Liver (tissue), 9 donors: ENCODE measurements around the gene TXNDC8. TPM values are rescaled to one million over a fixed set of nuclear protein-coding genes. Genes with fewer than 3 reads are reported as not detected.

Experiments used
- DNase-seq: peaks from one replicate; pipeline ENCODE4 v3.0.0-alpha.2; 2017; ENCODE audit warnings: low spot score
- H3K27ac ChIP-seq, 2 donors: one replicate each; pipeline ENCODE4 v1.7.0; 2013; ENCODE audit warnings: inconsistent platforms in 2 of 2, low read length in 2 of 2, control low read depth in 1 of 2, low read depth in 1 of 2, mild to moderate bottlenecking in 1 of 2
- H3K27me3 ChIP-seq, 4 donors: one replicate each; pipeline versions ENCODE4 v1.6.1 to v1.7.0; 2013; ENCODE audit warnings: low read length in 3 of 4, inconsistent platforms in 1 of 4, mild to moderate bottlenecking in 1 of 4, moderate library complexity in 1 of 4; ENCODE audit not compliant: control insufficient read depth in 4 of 4, insufficient read depth in 4 of 4
- H3K36me3 ChIP-seq, 4 donors: one replicate each; pipeline versions ENCODE4 v1.6.1 to v1.7.0; 2013; ENCODE audit warnings: low read length in 3 of 4, mild to moderate bottlenecking in 3 of 4, low read depth in 1 of 4, moderate library complexity in 1 of 4; ENCODE audit not compliant: control insufficient read depth in 4 of 4, insufficient read depth in 3 of 4
- H3K4me1 ChIP-seq, 4 donors: one replicate each; pipeline versions ENCODE4 v1.6.1 to v1.7.0; 2013; ENCODE audit warnings: low read length in 3 of 4, mild to moderate bottlenecking in 3 of 4, moderate library complexity in 1 of 4; ENCODE audit not compliant: control insufficient read depth in 4 of 4, insufficient read depth in 4 of 4
- H3K4me3 ChIP-seq, 3 donors: one replicate each; pipeline versions ENCODE4 v1.6.1 to v1.7.0; 2013; ENCODE audit warnings: low read length in 3 of 3, control low read depth in 1 of 3, low read depth in 1 of 3, mild to moderate bottlenecking in 1 of 3
- H3K9ac ChIP-seq, 2 donors: one replicate each; pipeline ENCODE4 v1.7.0; 2013; ENCODE audit warnings: low read length in 2 of 2, mild to moderate bottlenecking in 2 of 2, moderate library complexity in 2 of 2, control low read depth in 1 of 2, low read depth in 1 of 2
- H3K9me3 ChIP-seq, 4 donors: one replicate each; pipeline versions ENCODE4 v1.6.1 to v1.7.0; 2013; ENCODE audit warnings: low read length in 3 of 4; ENCODE audit not compliant: control insufficient read depth in 4 of 4
- ATF3 ChIP-seq: IDR thresholded peaks from 2 replicates; pipeline ENCODE4 v1.6.1; 2016; ENCODE audit warnings: antibody characterized with exemption
- CTCF ChIP-seq: fragments of 150-350 bp; IDR thresholded peaks from 2 replicates; pipeline ENCODE4 v1.5.1; 2017; ENCODE audit warnings: improper control_type of control experiment, low read depth, low read length; ENCODE audit not compliant: missing input control
- EGR1 ChIP-seq, 2 donors: IDR thresholded peaks; 2 replicates each; pipeline ENCODE4 v1.6.1; 2016 to 2018; ENCODE audit warnings: antibody characterized with exemption in 2 of 2, low read depth in 2 of 2
- FOXA2 ChIP-seq: IDR thresholded peaks from 2 replicates; pipeline ENCODE4 v1.6.1; 2016; ENCODE audit warnings: antibody characterized with exemption
- GABPA ChIP-seq, 2 donors: IDR thresholded peaks in 1 of 2; conservative IDR thresholded peaks in 1 of 2; 2 replicates each; pipeline ENCODE4 v1.6.1; 2016; ENCODE audit warnings: antibody characterized with exemption in 2 of 2, mild to moderate bottlenecking in 1 of 2, moderate library complexity in 1 of 2
- HNF4A ChIP-seq, 2 donors: conservative IDR thresholded peaks; 2 replicates each; pipeline ENCODE4 v1.6.1; 2016; ENCODE audit warnings: antibody characterized with exemption in 2 of 2, mild to moderate bottlenecking in 2 of 2
- HNF4G ChIP-seq: IDR thresholded peaks from 2 replicates; pipeline ENCODE4 v1.6.1; 2016; ENCODE audit warnings: antibody characterized with exemption
- JUND ChIP-seq, 2 donors: IDR thresholded peaks; 2 replicates each; pipeline ENCODE4 v1.6.1; 2016; ENCODE audit warnings: antibody characterized with exemption in 2 of 2
- MAX ChIP-seq: IDR thresholded peaks from 2 replicates; pipeline ENCODE4 v1.6.1; 2016; ENCODE audit warnings: antibody characterized with exemption
- RAD21 ChIP-seq, 2 donors: IDR thresholded peaks; 2 replicates each; pipeline ENCODE4 v1.6.1; 2016; ENCODE audit warnings: antibody characterized with exemption in 2 of 2, mild to moderate bottlenecking in 2 of 2
- REST ChIP-seq: IDR thresholded peaks from 2 replicates; pipeline ENCODE4 v1.6.1; 2016; ENCODE audit warnings: antibody characterized with exemption, mild to moderate bottlenecking
- RXRA ChIP-seq, 2 donors: IDR thresholded peaks; 2 replicates each; pipeline ENCODE4 v1.6.1; 2017 to 2018; ENCODE audit warnings: antibody characterized with exemption in 2 of 2, mild to moderate bottlenecking in 1 of 2
- SP1 ChIP-seq: IDR thresholded peaks from 2 replicates; pipeline ENCODE4 v1.6.1; 2018; ENCODE audit warnings: antibody characterized with exemption, mild to moderate bottlenecking
- TAF1 ChIP-seq: conservative IDR thresholded peaks from 2 replicates; pipeline ENCODE4 v1.6.1; 2016; ENCODE audit warnings: antibody characterized with exemption, mild to moderate bottlenecking
- ZBTB33 ChIP-seq: IDR thresholded peaks from 2 replicates; pipeline ENCODE4 v1.6.1; 2016; ENCODE audit warnings: antibody characterized with exemption
- WGBS: extraction: QIAGEN DNeasy Blood & Tissue Kit; methylation state at CpG from one replicate; pipeline ENCODE4 v1.1.7; 2013; 5-methylcytosine and 5-hydroxymethylcytosine counted together
- polyA plus RNA-seq, 2 donors: library from polyadenylated mRNA; stranded (reverse) in 1 of 2; unstranded in 1 of 2; fragments of 200-250 nt in 1 of 2; fragments of >200 nt in 1 of 2; fragmentation: Nextera tagmentation in 1 of 2; extraction: Ambion mirVana in 1 of 2; gene quantifications; one replicate each; pipeline versions ENCODE4 v1.2.1 to v1.2.3, GENCODE V29; 2013 to 2015
- total RNA-seq, 2 donors: library from RNA; depleted of rRNA; stranded (reverse); fragments of >200 nt; gene quantifications; one replicate each; pipeline ENCODE4 v1.2.3, GENCODE V29; 2014
- donor health status: healthy.
- donor health status: healthy.
- donor health status: healthy.
- donor health status: healthy.
- donor health status: healthy.

Gene TXNDC8
- total and polyA plus RNA-seq, 4 donors, result not detected

GRCh38 chr9:110282018-110282738 is 55.5 kb downstream of the TXNDC8 start:
- Histone ChIP-seq H3K9me3 (no peaks in the 10 kb centered on the region), H3K27me3 (no peaks in the 10 kb centered on the region), H3K4me1 (peaks cover 5 to 38% (median 30%) of the 10 kb centered on the region in 4 donors), H3K9ac (no peak overlapping the region), H3K27ac (no peak overlapping the region), H3K36me3 (no peaks in the 10 kb centered on the region), H3K4me3 (no peak overlapping the region)
- DNase-seq, result no peak
- 48% methylated on average over 4 of the region's 4 CpGs for WGBS
- peak; percentile 54 for TF ChIP-seq SP1
- no peak for TF ChIP-seq FOXA2
- TF ChIP-seq CTCF, result no peak
- TF ChIP-seq MAX, result no peak
- no peak for TF ChIP-seq GABPA (IDR thresholded peaks at IDR 0.05 in 1 of 2, conservative IDR thresholded peaks at IDR 0.05 in 1 of 2)
- peak; percentile 48 to 77 for TF ChIP-seq HNF4A (conservative IDR thresholded peaks at IDR 0.05)
- no peak for TF ChIP-seq HNF4G
- peak; percentile 39 for TF ChIP-seq ATF3
- TF ChIP-seq JUND (IDR thresholded peaks at IDR 0.05), result no peak
- TF ChIP-seq EGR1 (IDR thresholded peaks at IDR 0.05; ENCODE audit: low read depth in 2 of 2), result no peak
- TF ChIP-seq REST, result no peak
- TF ChIP-seq RXRA (IDR thresholded peaks at IDR 0.05), result no peak
- TF ChIP-seq ZBTB33, result no peak

GRCh38 chr9:110278080-110278707 is 59.5 kb downstream of the TXNDC8 start:
- Histone ChIP-seq H3K9me3 (no peaks in the 10 kb centered on the region), H3K27ac (no peak overlapping the region), H3K4me3 (no peak overlapping the region), H3K9ac (no peak overlapping the region), H3K27me3 (no peaks in the 10 kb centered on the region), H3K36me3 (no peaks in the 10 kb centered on the region), H3K4me1 (peaks cover 3 to 24% (median 17%) of the 10 kb centered on the region in 4 donors)
- 92% methylated on average over 3 of the region's 3 CpGs for WGBS
- no peak for DNase-seq
- TF ChIP-seq RXRA (IDR thresholded peaks at IDR 0.05), result no peak
- TF ChIP-seq ATF3, result no peak
- TF ChIP-seq TAF1, result no peak
- no peak for TF ChIP-seq EGR1 (IDR thresholded peaks at IDR 0.05; ENCODE audit: low read depth in 2 of 2)
- no peak for TF ChIP-seq FOXA2
- TF ChIP-seq CTCF, result no peak
- no peak for TF ChIP-seq GABPA (IDR thresholded peaks at IDR 0.05 in 1 of 2, conservative IDR thresholded peaks at IDR 0.05 in 1 of 2)
- TF ChIP-seq RAD21 (IDR thresholded peaks at IDR 0.05), result no peak
- TF ChIP-seq REST, result no peak
